Measurements from ENCODE around the gene SORBS2. TPM values are rescaled to one million over a fixed set of nuclear protein-coding genes. Genes with fewer than 3 reads are reported as not detected.
A peak's percentile ranks its signal among the peaks of the same experiment; 100 is the strongest.

Gene SORBS2
- polyA plus RNA-seq, 2 donors = 22.7 to 33.4 TPM

- Histone ChIP-seq H3K36me3 (ENCODE audit: control insufficient read depth in 2 of 2, insufficient read depth in 2 of 2, low read length in 1 of 2) (no peaks in the 10 kb centered on the region), H3K4me1 (ENCODE audit: control insufficient read depth in 2 of 2, insufficient read depth in 2 of 2, low read length in 1 of 2) (no peaks in the 10 kb centered on the region), H3K27me3 (ENCODE audit: control insufficient read depth in 1 of 2, insufficient read depth in 2 of 2, low read length in 2 of 2) (no peaks in the 10 kb centered on the region), H3K27ac (ENCODE audit: low read depth in 2 of 2, low read length in 1 of 2) (no peak overlapping the region), H3K9me3 (ENCODE audit: control insufficient read depth in 2 of 2, insufficient read depth in 1 of 2, low read depth in 1 of 2, low read length in 1 of 2) (no peaks in the 10 kb centered on the region), H3K4me3 (ENCODE audit: low read depth in 1 of 2, low read length in 2 of 2) (no peak overlapping the region)
- WGBS, 2 donors = 86 to 87% methylated on average over 3 of the region's 3 CpGs
Measured at GRCh38 chr4:185845966-185846365, 34.0 kb upstream of the SORBS2 start.

GRCh38 chr4:185841451-185841850 lies 29.5 kb upstream of the SORBS2 start:
- 84 to 98% methylated on average over 2 of the region's 2 CpGs for WGBS, 2 donors
- Histone ChIP-seq H3K4me1 (ENCODE audit: control insufficient read depth in 2 of 2, insufficient read depth in 2 of 2, low read length in 1 of 2) (peaks cover 3 to 6% of the 10 kb centered on the region in 2 donors), H3K27ac (ENCODE audit: low read depth in 2 of 2, low read length in 1 of 2) (no peak overlapping the region), H3K36me3 (ENCODE audit: control insufficient read depth in 2 of 2, insufficient read depth in 2 of 2, low read length in 1 of 2) (no peaks in the 10 kb centered on the region), H3K27me3 (ENCODE audit: control insufficient read depth in 1 of 2, insufficient read depth in 2 of 2, low read length in 2 of 2) (no peaks in the 10 kb centered on the region), H3K9me3 (ENCODE audit: control insufficient read depth in 2 of 2, insufficient read depth in 1 of 2, low read depth in 1 of 2, low read length in 1 of 2) (no peaks in the 10 kb centered on the region), H3K4me3 (ENCODE audit: low read depth in 1 of 2, low read length in 2 of 2) (no peak overlapping the region)

- no peaks in the 10 kb centered on the region for H3K36me3 ChIP-seq (ENCODE audit: control insufficient read depth in 2 of 2, insufficient read depth in 2 of 2, low read length in 1 of 2)
- 89 to 90% methylated on average over 6 of the region's 6 CpGs for WGBS, 2 donors
- no peaks in the 10 kb centered on the region for H3K9me3 ChIP-seq (ENCODE audit: control insufficient read depth in 2 of 2, insufficient read depth in 1 of 2, low read depth in 1 of 2, low read length in 1 of 2)
- H3K27ac ChIP-seq (ENCODE audit: low read depth in 2 of 2, low read length in 1 of 2) = no peak overlapping the region
- H3K27me3 ChIP-seq (ENCODE audit: control insufficient read depth in 1 of 2, insufficient read depth in 2 of 2, low read length in 2 of 2) = no peaks in the 10 kb centered on the region
- no peak overlapping the region for H3K4me3 ChIP-seq (ENCODE audit: low read depth in 1 of 2, low read length in 2 of 2)
- peaks cover 3 to 6% of the 10 kb centered on the region in 2 donors for H3K4me1 ChIP-seq (ENCODE audit: control insufficient read depth in 2 of 2, insufficient read depth in 2 of 2, low read length in 1 of 2)
Measured at GRCh38 chr4:185840953-185841352, 29.0 kb upstream of the SORBS2 start.

GRCh38 chr4:185840201-185840600 lies 28.2 kb upstream of the SORBS2 start:
- Histone ChIP-seq H3K9me3 (ENCODE audit: control insufficient read depth in 2 of 2, insufficient read depth in 1 of 2, low read depth in 1 of 2, low read length in 1 of 2) (no peaks in the 10 kb centered on the region), H3K27ac (ENCODE audit: low read depth in 2 of 2, low read length in 1 of 2) (no peak overlapping the region), H3K27me3 (ENCODE audit: control insufficient read depth in 1 of 2, insufficient read depth in 2 of 2, low read length in 2 of 2) (no peaks in the 10 kb centered on the region), H3K4me1 (ENCODE audit: control insufficient read depth in 2 of 2, insufficient read depth in 2 of 2, low read length in 1 of 2) (peaks cover 3 to 6% of the 10 kb centered on the region in 2 donors), H3K4me3 (ENCODE audit: low read depth in 1 of 2, low read length in 2 of 2) (no peak overlapping the region), H3K36me3 (ENCODE audit: control insufficient read depth in 2 of 2, insufficient read depth in 2 of 2, low read length in 1 of 2) (no peaks in the 10 kb centered on the region)
- 70 to 74% methylated on average over 2 of the region's 2 CpGs for WGBS, 2 donors

- Histone ChIP-seq H3K4me3 (ENCODE audit: low read depth in 1 of 2, low read length in 2 of 2) (no peak overlapping the region), H3K36me3 (ENCODE audit: control insufficient read depth in 2 of 2, insufficient read depth in 2 of 2, low read length in 1 of 2) (no peaks in the 10 kb centered on the region), H3K9me3 (ENCODE audit: control insufficient read depth in 2 of 2, insufficient read depth in 1 of 2, low read depth in 1 of 2, low read length in 1 of 2) (no peaks in the 10 kb centered on the region), H3K27ac (ENCODE audit: low read depth in 2 of 2, low read length in 1 of 2) (peak overlapping the region; percentile 24 to 80), H3K4me1 (ENCODE audit: control insufficient read depth in 2 of 2, insufficient read depth in 2 of 2, low read length in 1 of 2) (peaks cover 3 to 6% of the 10 kb centered on the region in 2 donors), H3K27me3 (ENCODE audit: control insufficient read depth in 1 of 2, insufficient read depth in 2 of 2, low read length in 2 of 2) (no peaks in the 10 kb centered on the region)
- 80 to 83% methylated on average over 6 of the region's 6 CpGs for WGBS, 2 donors
Measured at GRCh38 chr4:185839770-185840169, 27.8 kb upstream of the SORBS2 start.

- no peak overlapping the region for H3K4me3 ChIP-seq (ENCODE audit: low read depth in 1 of 2, low read length in 2 of 2)
- H3K36me3 ChIP-seq (ENCODE audit: control insufficient read depth in 2 of 2, insufficient read depth in 2 of 2, low read length in 1 of 2) = no peaks in the 10 kb centered on the region
- H3K27ac ChIP-seq (ENCODE audit: low read depth in 2 of 2, low read length in 1 of 2) = peak overlapping the region; percentile 73 to 80
- peaks cover 3 to 6% of the 10 kb centered on the region in 2 donors for H3K4me1 ChIP-seq (ENCODE audit: control insufficient read depth in 2 of 2, insufficient read depth in 2 of 2, low read length in 1 of 2)
- H3K9me3 ChIP-seq (ENCODE audit: control insufficient read depth in 2 of 2, insufficient read depth in 1 of 2, low read depth in 1 of 2, low read length in 1 of 2) = no peaks in the 10 kb centered on the region
- WGBS, 2 donors = 23 to 44% methylated on average over 9 of the region's 9 CpGs
- no peaks in the 10 kb centered on the region for H3K27me3 ChIP-seq (ENCODE audit: control insufficient read depth in 1 of 2, insufficient read depth in 2 of 2, low read length in 2 of 2)
Measured at GRCh38 chr4:185839194-185839712, 27.3 kb upstream of the SORBS2 start.

- peaks cover 3 to 6% of the 10 kb centered on the region in 2 donors for H3K4me1 ChIP-seq (ENCODE audit: control insufficient read depth in 2 of 2, insufficient read depth in 2 of 2, low read length in 1 of 2)
- 78 to 81% methylated on average over 11 of the region's 11 CpGs for WGBS, 2 donors
- no peaks in the 10 kb centered on the region for H3K27me3 ChIP-seq (ENCODE audit: control insufficient read depth in 1 of 2, insufficient read depth in 2 of 2, low read length in 2 of 2)
- H3K9me3 ChIP-seq (ENCODE audit: control insufficient read depth in 2 of 2, insufficient read depth in 1 of 2, low read depth in 1 of 2, low read length in 1 of 2) = no peaks in the 10 kb centered on the region
- no peaks in the 10 kb centered on the region for H3K36me3 ChIP-seq (ENCODE audit: control insufficient read depth in 2 of 2, insufficient read depth in 2 of 2, low read length in 1 of 2)
- H3K4me3 ChIP-seq (ENCODE audit: low read depth in 1 of 2, low read length in 2 of 2) = no peak overlapping the region
- peak overlapping the region; percentile 71 to 72 for H3K27ac ChIP-seq (ENCODE audit: low read depth in 2 of 2, low read length in 1 of 2)
Measured at GRCh38 chr4:185838514-185839193, 26.7 kb upstream of the SORBS2 start.

- Histone ChIP-seq H3K4me3 (ENCODE audit: low read depth in 1 of 2, low read length in 2 of 2) (no peak overlapping the region), H3K27ac (ENCODE audit: low read depth in 2 of 2, low read length in 1 of 2) (peak overlapping the region in 1 of 2 donors; percentile 71)
- 91 to 93% methylated on average over 8 of the region's 8 CpGs for WGBS, 2 donors
Measured at GRCh38 chr4:185838104-185838452, 26.1 kb upstream of the SORBS2 start.

GRCh38 chr4:185837415-185838103 lies 25.6 kb upstream of the SORBS2 start:
- Histone ChIP-seq H3K27ac (ENCODE audit: low read depth in 2 of 2, low read length in 1 of 2) (peak overlapping the region in 1 of 2 donors; percentile 71), H3K36me3 (ENCODE audit: control insufficient read depth in 2 of 2, insufficient read depth in 2 of 2, low read length in 1 of 2) (no peaks in the 10 kb centered on the region), H3K4me1 (ENCODE audit: control insufficient read depth in 2 of 2, insufficient read depth in 2 of 2, low read length in 1 of 2) (peaks cover 3 to 6% of the 10 kb centered on the region in 2 donors), H3K9me3 (ENCODE audit: control insufficient read depth in 2 of 2, insufficient read depth in 1 of 2, low read depth in 1 of 2, low read length in 1 of 2) (no peaks in the 10 kb centered on the region), H3K27me3 (ENCODE audit: control insufficient read depth in 1 of 2, insufficient read depth in 2 of 2, low read length in 2 of 2) (no peaks in the 10 kb centered on the region), H3K4me3 (ENCODE audit: low read depth in 1 of 2, low read length in 2 of 2) (no peak overlapping the region)
- WGBS, 2 donors = 53 to 61% methylated on average over 4 of the region's 4 CpGs

More at GRCh38 chr4:185838104-185838452, 26.1 kb upstream of the SORBS2 start:
- peaks cover 3 to 6% of the 10 kb centered on the region in 2 donors for H3K4me1 ChIP-seq (ENCODE audit: control insufficient read depth in 2 of 2, insufficient read depth in 2 of 2, low read length in 1 of 2)
- H3K27me3 ChIP-seq (ENCODE audit: control insufficient read depth in 1 of 2, insufficient read depth in 2 of 2, low read length in 2 of 2) = no peaks in the 10 kb centered on the region
- H3K36me3 ChIP-seq (ENCODE audit: control insufficient read depth in 2 of 2, insufficient read depth in 2 of 2, low read length in 1 of 2) = no peaks in the 10 kb centered on the region
- no peaks in the 10 kb centered on the region for H3K9me3 ChIP-seq (ENCODE audit: control insufficient read depth in 2 of 2, insufficient read depth in 1 of 2, low read depth in 1 of 2, low read length in 1 of 2)
